ENCODE measurements around the gene WNT9B. TPM values are rescaled to one million over a fixed set of nuclear protein-coding genes. Genes with fewer than 3 reads are reported as not detected.

The WNT9B gene
- total and polyA plus RNA-seq, 2 experiments from 2014 or later, result 0.17 TPM; not detected in 1

DNA sequence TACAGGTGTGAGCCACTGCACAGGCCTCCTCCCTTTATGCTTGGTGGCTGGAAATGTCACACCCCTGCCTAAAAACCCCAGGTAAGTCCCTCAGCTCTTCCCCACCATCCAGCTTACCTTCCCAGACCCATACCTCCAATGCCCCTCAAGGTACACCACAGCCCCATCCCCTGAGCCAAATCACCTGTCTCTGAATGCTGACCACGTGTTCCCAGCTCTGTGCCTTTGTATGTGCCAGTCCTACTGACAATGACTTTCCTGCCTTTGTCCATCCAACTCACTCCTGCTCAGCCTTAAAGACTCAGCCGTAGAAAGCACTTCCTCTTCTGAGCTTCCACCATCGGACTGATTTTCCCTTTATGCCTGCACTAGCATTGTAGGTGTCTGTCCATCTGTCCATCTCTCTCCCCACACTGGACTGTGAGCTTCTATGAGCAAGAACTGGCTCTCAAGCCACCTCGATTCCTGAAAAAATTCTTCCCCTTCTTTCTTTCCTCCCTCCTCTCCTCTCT, 40.9 kb downstream of the WNT9B start:
- no peak for ATAC-seq
- peaks cover 8% of the 10 kb centered on the region; the same call in 2 of the 3 replicates for H3K4me1 Mint-ChIP-seq
- no peaks in the 10 kb centered on the region for H3F3A ChIP-seq (replicated peaks; ENCODE audit: low read depth)
- H3K9me2 ChIP-seq (ENCODE audit: insufficient read depth), result 0 out of 2 replicates have a peak, but pooled peaks cover 3% of the 10 kb centered on the region
- no peak overlapping the region for H3K27ac ChIP-seq (ENCODE audit: low read depth)
- peaks cover 8% of the 10 kb centered on the region for H3K4me1 ChIP-seq (ENCODE audit: insufficient read depth)
- no peaks in the 10 kb centered on the region for H3K79me2 ChIP-seq (replicated peaks; ENCODE audit: insufficient read depth)
- H3K4me3 ChIP-seq, result no peak overlapping the region
- DNase-seq (ENCODE audit: low spot score), result no peak
- H2AFZ ChIP-seq, result no peak overlapping the region
- H4K20me1 ChIP-seq (replicated peaks; ENCODE audit: insufficient read depth), result no peaks in the 10 kb centered on the region
- no peak overlapping the region for H3K4me3 Mint-ChIP-seq
- no peak for TF ChIP-seq JUNB (IDR thresholded peaks at IDR 0.05; ENCODE audit: unreplicated experiment)
- TF ChIP-seq NANOG (IDR thresholded peaks at IDR 0.05; ENCODE audit: borderline replicate concordance), result no peak
- TF ChIP-seq STAT1 (IDR thresholded peaks at IDR 0.05; ENCODE audit: unreplicated experiment), result no peak
- TF ChIP-seq, protein P1, sequence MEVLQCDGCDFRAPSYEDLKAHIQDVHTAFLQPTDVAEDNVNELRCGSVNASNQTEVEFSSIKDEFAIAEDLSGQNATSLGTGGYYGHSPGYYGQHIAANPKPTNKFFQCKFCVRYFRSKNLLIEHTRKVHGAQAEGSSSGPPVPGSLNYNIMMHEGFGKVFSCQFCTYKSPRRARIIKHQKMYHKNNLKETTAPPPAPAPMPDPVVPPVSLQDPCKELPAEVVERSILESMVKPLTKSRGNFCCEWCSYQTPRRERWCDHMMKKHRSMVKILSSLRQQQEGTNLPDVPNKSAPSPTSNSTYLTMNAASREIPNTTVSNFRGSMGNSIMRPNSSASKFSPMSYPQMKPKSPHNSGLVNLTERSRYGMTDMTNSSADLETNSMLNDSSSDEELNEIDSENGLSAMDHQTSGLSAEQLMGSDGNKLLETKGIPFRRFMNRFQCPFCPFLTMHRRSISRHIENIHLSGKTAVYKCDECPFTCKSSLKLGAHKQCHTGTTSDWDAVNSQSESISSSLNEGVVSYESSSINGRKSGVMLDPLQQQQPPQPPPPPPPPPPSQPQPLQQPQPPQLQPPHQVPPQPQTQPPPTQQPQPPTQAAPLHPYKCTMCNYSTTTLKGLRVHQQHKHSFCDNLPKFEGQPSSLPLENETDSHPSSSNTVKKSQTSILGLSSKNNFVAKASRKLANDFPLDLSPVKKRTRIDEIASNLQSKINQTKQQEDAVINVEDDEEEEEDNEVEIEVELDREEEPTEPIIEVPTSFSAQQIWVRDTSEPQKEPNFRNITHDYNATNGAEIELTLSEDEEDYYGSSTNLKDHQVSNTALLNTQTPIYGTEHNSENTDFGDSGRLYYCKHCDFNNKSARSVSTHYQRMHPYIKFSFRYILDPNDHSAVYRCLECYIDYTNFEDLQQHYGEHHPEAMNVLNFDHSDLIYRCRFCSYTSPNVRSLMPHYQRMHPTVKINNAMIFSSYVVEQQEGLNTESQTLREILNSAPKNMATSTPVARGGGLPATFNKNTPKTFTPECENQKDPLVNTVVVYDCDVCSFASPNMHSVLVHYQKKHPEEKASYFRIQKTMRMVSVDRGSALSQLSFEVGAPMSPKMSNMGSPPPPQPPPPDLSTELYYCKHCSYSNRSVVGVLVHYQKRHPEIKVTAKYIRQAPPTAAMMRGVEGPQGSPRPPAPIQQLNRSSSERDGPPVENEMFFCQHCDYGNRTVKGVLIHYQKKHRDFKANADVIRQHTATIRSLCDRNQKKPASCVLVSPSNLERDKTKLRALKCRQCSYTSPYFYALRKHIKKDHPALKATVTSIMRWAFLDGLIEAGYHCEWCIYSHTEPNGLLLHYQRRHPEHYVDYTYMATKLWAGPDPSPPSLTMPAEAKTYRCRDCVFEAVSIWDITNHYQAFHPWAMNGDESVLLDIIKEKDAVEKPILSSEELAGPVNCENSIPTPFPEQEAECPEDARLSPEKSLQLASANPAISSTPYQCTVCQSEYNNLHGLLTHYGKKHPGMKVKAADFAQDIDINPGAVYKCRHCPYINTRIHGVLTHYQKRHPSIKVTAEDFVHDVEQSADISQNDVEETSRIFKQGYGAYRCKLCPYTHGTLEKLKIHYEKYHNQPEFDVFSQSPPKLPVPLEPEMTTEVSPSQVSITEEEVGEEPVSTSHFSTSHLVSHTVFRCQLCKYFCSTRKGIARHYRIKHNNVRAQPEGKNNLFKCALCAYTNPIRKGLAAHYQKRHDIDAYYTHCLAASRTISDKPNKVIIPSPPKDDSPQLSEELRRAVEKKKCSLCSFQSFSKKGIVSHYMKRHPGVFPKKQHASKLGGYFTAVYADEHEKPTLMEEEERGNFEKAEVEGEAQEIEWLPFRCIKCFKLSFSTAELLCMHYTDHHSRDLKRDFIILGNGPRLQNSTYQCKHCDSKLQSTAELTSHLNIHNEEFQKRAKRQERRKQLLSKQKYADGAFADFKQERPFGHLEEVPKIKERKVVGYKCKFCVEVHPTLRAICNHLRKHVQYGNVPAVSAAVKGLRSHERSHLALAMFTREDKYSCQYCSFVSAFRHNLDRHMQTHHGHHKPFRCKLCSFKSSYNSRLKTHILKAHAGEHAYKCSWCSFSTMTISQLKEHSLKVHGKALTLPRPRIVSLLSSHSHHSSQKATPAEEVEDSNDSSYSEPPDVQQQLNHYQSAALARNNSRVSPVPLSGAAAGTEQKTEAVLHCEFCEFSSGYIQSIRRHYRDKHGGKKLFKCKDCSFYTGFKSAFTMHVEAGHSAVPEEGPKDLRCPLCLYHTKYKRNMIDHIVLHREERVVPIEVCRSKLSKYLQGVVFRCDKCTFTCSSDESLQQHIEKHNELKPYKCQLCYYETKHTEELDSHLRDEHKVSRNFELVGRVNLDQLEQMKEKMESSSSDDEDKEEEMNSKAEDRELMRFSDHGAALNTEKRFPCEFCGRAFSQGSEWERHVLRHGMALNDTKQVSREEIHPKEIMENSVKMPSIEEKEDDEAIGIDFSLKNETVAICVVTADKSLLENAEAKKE (CRISPR knock-in tag; IDR thresholded peaks at IDR 0.05), result no peak
- no peak for TF ChIP-seq EZH2phosphoT487 (IDR thresholded peaks at IDR 0.05; ENCODE audit: unreplicated experiment)
- no peak for TF ChIP-seq CTCF (conservative IDR thresholded peaks at IDR 0.05; ENCODE audit: low read depth in 2 of 2)
- TF ChIP-seq POLR2AphosphoS5 (IDR thresholded peaks at IDR 0.05; ENCODE audit: low read depth), result no peak
- TF ChIP-seq, protein P2, sequence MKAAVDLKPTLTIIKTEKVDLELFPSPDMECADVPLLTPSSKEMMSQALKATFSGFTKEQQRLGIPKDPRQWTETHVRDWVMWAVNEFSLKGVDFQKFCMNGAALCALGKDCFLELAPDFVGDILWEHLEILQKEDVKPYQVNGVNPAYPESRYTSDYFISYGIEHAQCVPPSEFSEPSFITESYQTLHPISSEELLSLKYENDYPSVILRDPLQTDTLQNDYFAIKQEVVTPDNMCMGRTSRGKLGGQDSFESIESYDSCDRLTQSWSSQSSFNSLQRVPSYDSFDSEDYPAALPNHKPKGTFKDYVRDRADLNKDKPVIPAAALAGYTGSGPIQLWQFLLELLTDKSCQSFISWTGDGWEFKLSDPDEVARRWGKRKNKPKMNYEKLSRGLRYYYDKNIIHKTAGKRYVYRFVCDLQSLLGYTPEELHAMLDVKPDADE (IDR thresholded peaks at IDR 0.05), result no peak
- TF ChIP-seq ZNF331 (CRISPR knock-in tag; IDR thresholded peaks at IDR 0.05; ENCODE audit: low read depth), result no peak
- no peak for TF ChIP-seq REST (IDR thresholded peaks at IDR 0.05; ENCODE audit: unreplicated experiment)
- no peak for TF ChIP-seq EZH2 (IDR thresholded peaks at IDR 0.05; ENCODE audit: low read depth, unreplicated experiment)
- no peak for TF ChIP-seq ZNF114 (CRISPR knock-in tag; IDR thresholded peaks at IDR 0.05)
- no peak for TF ChIP-seq CREB1 (CRISPR knock-in tag; IDR thresholded peaks at IDR 0.05; ENCODE audit: low read depth)
- H3K36me3 ChIP-seq (ENCODE audit: insufficient read depth), result no peaks in the 10 kb centered on the region
- H3K27ac Mint-ChIP-seq, result no peak overlapping the region
- H3K27me3 ChIP-seq (ENCODE audit: insufficient read depth), result no peaks in the 10 kb centered on the region
- H3K36me3 Mint-ChIP-seq (ENCODE audit: low read depth), result no peaks in the 10 kb centered on the region
- H3K27me3 Mint-ChIP-seq (ENCODE audit: insufficient read depth, low read depth, poor library complexity), result peaks cover 9% of the 10 kb centered on the region
- H3K9me3 Mint-ChIP-seq, result no peaks in the 10 kb centered on the region
- no peak overlapping the region for H3K4me2 ChIP-seq

Data from GM23338 (cell line).